MM.1S (cell line): ENCODE measurements around the gene PTTG1IP.

ENCODE experiments used
- DNase-seq: peaks from one replicate; pipeline ENCODE4 v3.0.0-alpha.2; 2015
- H2AFZ ChIP-seq: fragments of 300-600 bp; sonication (generic); 2 replicates; pipeline ENCODE4 v1.6.0; 2016; ENCODE audit warnings: antibody characterized with exemption, low read length
- H3F3A ChIP-seq: fragments of 300-600 bp; sonication (generic); 2 replicates; pipeline ENCODE4 v1.6.1; 2016; ENCODE audit warnings: mild to moderate bottlenecking, antibody characterized with exemption, low read length, moderate library complexity, mixed read lengths; ENCODE audit not compliant: insufficient read depth
- H3K27ac ChIP-seq: fragments of 300-600 bp; sonication (generic); 2 replicates; pipeline ENCODE4 v1.5.1; 2016; ENCODE audit warnings: mild to moderate bottlenecking, low read length
- H3K27me3 ChIP-seq: fragments of 300-600 bp; sonication (generic); replicated peaks from 2 replicates; pipeline ENCODE4 v1.6.0; 2016; ENCODE audit warnings: low read length; ENCODE audit not compliant: insufficient read depth
- H3K36me3 ChIP-seq: fragments of 300-600 bp; sonication (generic); replicated peaks from 2 replicates; pipeline ENCODE4 v1.6.1; 2016; ENCODE audit warnings: mild to moderate bottlenecking, low read length, mixed read lengths; ENCODE audit not compliant: insufficient read depth
- H3K4me1 ChIP-seq: fragments of 300-600 bp; sonication (generic); 2 replicates; pipeline ENCODE4 v1.6.1; 2016; ENCODE audit warnings: low read length, mixed read lengths
- H3K4me2 ChIP-seq: fragments of 300-600 bp; sonication (generic); 2 replicates; pipeline ENCODE4 v1.6.0; 2016; ENCODE audit warnings: low read depth, low read length
- H3K4me3 ChIP-seq: fragments of 300-600 bp; sonication (generic); 2 replicates; pipeline ENCODE4 v1.5.1; 2016; ENCODE audit warnings: low read length, mixed read lengths
- H3K79me2 ChIP-seq: fragments of 300-600 bp; sonication (generic); 2 replicates; pipeline ENCODE4 v1.6.1; 2016; ENCODE audit warnings: mixed run types, low read length, mixed read lengths
- H3K9ac ChIP-seq: fragments of 300-600 bp; sonication (generic); 2 replicates; pipeline ENCODE4 v1.6.1; 2016; ENCODE audit warnings: low read length, mixed read lengths
- H3K9me2 ChIP-seq: fragments of 300-600 bp; sonication (generic); replicated peaks from 2 replicates; pipeline ENCODE4 v1.6.1; 2016; ENCODE audit warnings: mild to moderate bottlenecking, low read length, mixed read lengths; ENCODE audit not compliant: insufficient read depth
- H3K9me3 ChIP-seq: fragments of 300-600 bp; sonication (generic); replicated peaks from 2 replicates; pipeline ENCODE4 v1.6.1; 2016; ENCODE audit warnings: mild to moderate bottlenecking, low read length, mixed read lengths; ENCODE audit not compliant: insufficient read depth
- H4K20me1 ChIP-seq: fragments of 300-600 bp; sonication (generic); 2 replicates; pipeline ENCODE4 v1.6.1; 2016; ENCODE audit warnings: mild to moderate bottlenecking, low read length, moderate library complexity, mixed read lengths; ENCODE audit not compliant: insufficient read depth
- CTCF ChIP-seq: fragments of 300-600 bp; sonication (generic); IDR thresholded peaks from 2 replicates; pipeline ENCODE4 v1.5.1; 2016; ENCODE audit warnings: antibody characterized with exemption, low read length, mixed read lengths
- EZH2 ChIP-seq: fragments of 300-600 bp; sonication (generic); optimal IDR thresholded peaks from 2 replicates; pipeline ENCODE3; 2017; ENCODE audit warnings: low read depth, mild to moderate bottlenecking, antibody characterized with exemption, low read length, mixed read lengths
- EZH2phosphoT487 ChIP-seq: fragments of 300-600 bp; sonication (generic); IDR thresholded peaks from 2 replicates; pipeline ENCODE4 v1.6.1; 2018; ENCODE audit warnings: antibody characterized with exemption, low read length

The PTTG1IP gene

DNA sequence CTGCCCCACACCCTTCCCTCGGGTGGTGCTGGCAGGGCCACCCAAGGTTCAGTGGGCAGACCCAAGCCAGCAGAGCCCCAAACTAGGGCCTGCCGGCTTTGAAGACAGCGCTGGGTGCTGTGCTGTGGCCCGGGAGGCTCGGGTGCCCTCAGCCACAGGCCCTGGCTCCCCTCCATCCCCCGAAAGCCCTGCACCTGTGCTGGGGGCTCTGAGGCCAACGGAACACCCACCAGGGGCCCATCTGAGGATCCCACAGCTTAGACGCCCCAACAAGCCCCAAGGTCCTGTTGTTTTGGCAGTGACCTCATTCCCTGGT, 38.6 kb upstream of the PTTG1IP start:
- Histone ChIP-seq H3K4me1 (no peaks in the 10 kb centered on the region), H3K36me3 (no peaks in the 10 kb centered on the region), H2AFZ (no peak overlapping the region), H3K27me3 (peaks cover 94% of the 10 kb centered on the region), H3K27ac (no peak overlapping the region), H3K4me3 (no peak overlapping the region), H3K9me2 (no peaks in the 10 kb centered on the region), H4K20me1 (no peaks in the 10 kb centered on the region; the same call in 1 of the 2 replicates), H3K9me3 (no peaks in the 10 kb centered on the region), H3F3A (no peaks in the 10 kb centered on the region), H3K9ac (no peak overlapping the region), H3K4me2 (no peak overlapping the region), H3K79me2 (no peaks in the 10 kb centered on the region)
- TF ChIP-seq EZH2 (no peak), EZH2phosphoT487 (no peak), CTCF (no peak)
- DNase-seq: no peak

- DNase-seq: no peak
- no peaks in the 10 kb centered on the region; the same call in 1 of the 2 replicates for H4K20me1 ChIP-seq
- no peak overlapping the region for H3K4me3 ChIP-seq
- no peaks in the 10 kb centered on the region for H3K4me1 ChIP-seq
- H2AFZ ChIP-seq: no peak overlapping the region
- no peaks in the 10 kb centered on the region for H3K9me2 ChIP-seq
- H3K27ac ChIP-seq: no peak overlapping the region
- H3K36me3 ChIP-seq: no peaks in the 10 kb centered on the region
- H3K27me3 ChIP-seq: peaks cover 94% of the 10 kb centered on the region
- no peaks in the 10 kb centered on the region for H3K79me2 ChIP-seq
- no peak overlapping the region for H3K9ac ChIP-seq
- TF ChIP-seq EZH2 (no peak), CTCF (peak; percentile 57)
- H3K4me2 ChIP-seq: no peak overlapping the region
- H3K9me3 ChIP-seq: no peaks in the 10 kb centered on the region
- no peaks in the 10 kb centered on the region for H3F3A ChIP-seq
Observed at GRCh38 chr21:44911384-44912157, 38.1 kb upstream of the PTTG1IP start.

GRCh38 chr21:44911068-44911383, 37.5 kb upstream of the PTTG1IP start:
- Histone ChIP-seq H3K9me3 (no peaks in the 10 kb centered on the region), H3K79me2 (no peaks in the 10 kb centered on the region), H3F3A (no peaks in the 10 kb centered on the region), H3K4me3 (no peak overlapping the region), H3K27me3 (peaks cover 94% of the 10 kb centered on the region), H3K9me2 (no peaks in the 10 kb centered on the region), H2AFZ (no peak overlapping the region), H3K27ac (no peak overlapping the region), H3K9ac (no peak overlapping the region), H3K4me2 (no peak overlapping the region), H3K36me3 (no peaks in the 10 kb centered on the region), H3K4me1 (no peaks in the 10 kb centered on the region), H4K20me1 (no peaks in the 10 kb centered on the region; the same call in 1 of the 2 replicates)
- DNase-seq: no peak
- TF ChIP-seq EZH2phosphoT487 (no peak), EZH2 (no peak), CTCF (no peak)
